Loucy (cell line): Measurements from ENCODE around the gene LINC00237.

Experiments
- CTCF ChIP-seq: fragments of 200-600 bp; sonication (generic); conservative IDR thresholded peaks from 2 replicates; pipeline ENCODE4 v1.5.1; 2014; ENCODE audit warnings: mild to moderate bottlenecking, antibody characterized with exemption, low read length
- EZH2phosphoT487 ChIP-seq: fragments of 200-600 bp; IDR thresholded peaks from 2 replicates; pipeline ENCODE4 v1.6.1; 2018; ENCODE audit warnings: antibody characterized with exemption, mild to moderate bottlenecking, moderate library complexity, borderline replicate concordance

DNA sequence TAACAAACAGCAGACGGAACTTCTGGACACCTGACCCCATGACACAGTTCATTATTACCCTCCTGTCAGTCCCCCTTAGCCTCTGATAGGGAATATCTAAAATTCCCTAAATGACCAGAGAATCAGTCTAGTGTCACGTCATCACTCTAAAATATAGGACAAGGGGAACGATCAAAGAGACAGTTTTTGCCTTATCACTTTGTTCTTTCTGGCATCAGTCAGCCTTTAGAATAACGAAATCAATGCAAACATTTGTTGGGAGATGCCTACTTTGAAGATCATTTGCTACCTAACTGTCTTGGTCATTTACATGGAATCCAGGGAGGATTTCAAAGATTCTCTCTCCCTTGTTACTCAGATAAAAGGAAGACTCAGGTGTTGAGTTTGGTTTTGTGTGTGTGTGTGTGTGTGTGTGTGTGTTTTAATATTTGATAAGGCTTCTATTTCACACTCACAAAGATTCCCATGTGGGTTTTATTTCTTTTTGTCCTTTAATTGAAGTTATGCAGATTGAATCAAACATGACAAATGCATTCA is 28.3 kb downstream of the LINC00237 start:
- TF ChIP-seq CTCF (no peak), EZH2phosphoT487 (no peak)
